Trophoblast cell (in vitro differentiated cells and primary cell): ENCODE data around the gene NUDT5.
"Not testable (repeated sequence)": the region's sequence is repeated elsewhere in the genome, so short reads cannot be mapped to it uniquely, and the experiment has no call there.

Experiments
- DNase-seq, 2 donors: peaks; one replicate each; pipeline ENCODE4 v3.0.0-alpha.2; 2016
- H2AFZ ChIP-seq: 2 replicates; pipeline ENCODE4 v1.6.1; 2013; ENCODE audit warnings: low read length, moderate library complexity, mild to moderate bottlenecking; ENCODE audit not compliant: insufficient read depth, poor library complexity
- H2AK5ac ChIP-seq: 2 replicates; pipeline ENCODE4 v1.6.1; 2013; ENCODE audit warnings: mild to moderate bottlenecking, low read length
- H2BK120ac ChIP-seq: 2 replicates; pipeline ENCODE4 v1.6.1; 2013; ENCODE audit warnings: low read length, mild to moderate bottlenecking, moderate library complexity; ENCODE audit not compliant: insufficient read depth, poor library complexity
- H2BK12ac ChIP-seq: 2 replicates; pipeline ENCODE4 v1.6.1; 2013; ENCODE audit warnings: mild to moderate bottlenecking, low read length, moderate library complexity
- H2BK5ac ChIP-seq: 2 replicates; pipeline ENCODE4 v1.6.1; 2013; ENCODE audit warnings: low read length, low read depth, moderate library complexity, mild to moderate bottlenecking; ENCODE audit not compliant: poor library complexity
- H3K14ac ChIP-seq: 2 replicates; pipeline ENCODE4 v1.6.1; 2013; ENCODE audit warnings: mild to moderate bottlenecking, low read length
- H3K18ac ChIP-seq: 2 replicates; pipeline ENCODE4 v1.6.1; 2013; ENCODE audit warnings: mild to moderate bottlenecking, low read length
- H3K23ac ChIP-seq: 2 replicates; pipeline ENCODE4 v1.6.1; 2013; ENCODE audit warnings: low read length
- H3K27ac ChIP-seq: 2 replicates; pipeline ENCODE4 v1.5.1; 2013; ENCODE audit warnings: low read depth, mild to moderate bottlenecking, inconsistent platforms, low read length, moderate library complexity
- H3K27me3 ChIP-seq: 2 replicates; pipeline ENCODE4 v1.6.1; 2013; ENCODE audit warnings: inconsistent platforms, mild to moderate bottlenecking, low read length, moderate library complexity; ENCODE audit not compliant: insufficient read depth
- H3K36me3 ChIP-seq, 2 experiments: 1 replicate in 1 of 2; 2 replicates in 1 of 2; pipeline ENCODE4 v1.6.1; 2013; ENCODE audit warnings: low read length in 2 of 2, mild to moderate bottlenecking in 2 of 2, moderate library complexity in 1 of 2; ENCODE audit not compliant: insufficient read depth in 2 of 2, control insufficient read depth in 1 of 2
- H3K4ac ChIP-seq: 2 replicates; pipeline ENCODE4 v1.6.1; 2013; ENCODE audit warnings: low read depth, mild to moderate bottlenecking, low read length, moderate library complexity
- H3K4me1 ChIP-seq, 2 experiments: 1 replicate in 1 of 2; 2 replicates in 1 of 2; pipeline ENCODE4 v1.6.1; 2013; ENCODE audit warnings: low read length in 2 of 2, mild to moderate bottlenecking in 2 of 2, moderate library complexity in 1 of 2; ENCODE audit not compliant: insufficient read depth in 2 of 2, control insufficient read depth in 1 of 2
- H3K4me2 ChIP-seq: 2 replicates; pipeline ENCODE4 v1.6.1; 2013; ENCODE audit warnings: inconsistent platforms, mild to moderate bottlenecking, low read length, moderate library complexity
- H3K4me3 ChIP-seq: 2 replicates; pipeline ENCODE4 v1.5.1; 2013; ENCODE audit warnings: mild to moderate bottlenecking, low read depth, low read length, inconsistent platforms
- H3K79me1 ChIP-seq: one replicate; pipeline ENCODE4 v1.6.1; 2013; ENCODE audit warnings: low read length
- H3K79me2 ChIP-seq: 2 replicates; pipeline ENCODE4 v1.6.1; 2013; ENCODE audit warnings: low read length, mild to moderate bottlenecking; ENCODE audit not compliant: control insufficient read depth, insufficient read depth, poor library complexity
- H3K9ac ChIP-seq: 2 replicates; pipeline ENCODE4 v1.6.1; 2013; ENCODE audit warnings: mild to moderate bottlenecking, low read length
- H3K9me3 ChIP-seq: 2 replicates; pipeline ENCODE4 v1.6.1; 2013; ENCODE audit warnings: low read depth, mild to moderate bottlenecking, control low read depth, inconsistent platforms, low read length; ENCODE audit not compliant: insufficient read depth
- H4K12ac ChIP-seq: 2 replicates; pipeline ENCODE4 v1.6.1; 2013; ENCODE audit warnings: low read depth, mild to moderate bottlenecking, low read length, moderate library complexity
- H4K8ac ChIP-seq: 2 replicates; pipeline ENCODE4 v1.6.1; 2013; ENCODE audit warnings: low read depth, mild to moderate bottlenecking, low read length, moderate library complexity
- H4K91ac ChIP-seq: one replicate; pipeline ENCODE4 v1.6.1; 2013; ENCODE audit warnings: low read depth, mild to moderate bottlenecking, low read length, moderate library complexity
- WGBS: extraction: QIAGEN DNeasy Blood & Tissue Kit; methylation state at CpG from one replicate; pipeline ENCODE4 v1.1.7; 2013; ENCODE audit warnings: missing lambda C conversion rate; ENCODE audit not compliant: insufficient read length, insufficient coverage; ENCODE audit errors: extremely low coverage; 5-methylcytosine and 5-hydroxymethylcytosine counted together

NUDT5 gene

GRCh38 chr10:12237265-12238220, 41.9 kb upstream of the NUDT5 start:
- H3K9ac ChIP-seq = no peak overlapping the region
- no peak overlapping the region for H2BK12ac ChIP-seq
- H3K14ac ChIP-seq = no peak overlapping the region
- no peak overlapping the region for H2BK120ac ChIP-seq
- peaks cover 21 to 26% of the 10 kb centered on the region in 2 experiments for H3K36me3 ChIP-seq
- no peak overlapping the region for H2AFZ ChIP-seq
- no peaks in the 10 kb centered on the region for H3K4me1 ChIP-seq
- H4K12ac ChIP-seq = no peak overlapping the region
- H4K8ac ChIP-seq = no peak overlapping the region
- H2AK5ac ChIP-seq = no peak overlapping the region
- H3K27me3 ChIP-seq = no peaks in the 10 kb centered on the region
- H3K79me1 ChIP-seq = no peaks in the 10 kb centered on the region
- H3K4me3 ChIP-seq = no peak overlapping the region
- H3K27ac ChIP-seq = no peak overlapping the region
- WGBS = 100% methylated on average over 2 of the region's 13 CpGs
- no peak overlapping the region for H2BK5ac ChIP-seq
- H4K91ac ChIP-seq = no peak overlapping the region
- H3K79me2 ChIP-seq = no peaks in the 10 kb centered on the region
- H3K18ac ChIP-seq = no peak overlapping the region
- H3K4me2 ChIP-seq = no peak overlapping the region
- no peaks in the 10 kb centered on the region for H3K9me3 ChIP-seq
- no peak overlapping the region for H3K23ac ChIP-seq
- H3K4ac ChIP-seq = no peak overlapping the region
- DNase-seq = no peak

DNA sequence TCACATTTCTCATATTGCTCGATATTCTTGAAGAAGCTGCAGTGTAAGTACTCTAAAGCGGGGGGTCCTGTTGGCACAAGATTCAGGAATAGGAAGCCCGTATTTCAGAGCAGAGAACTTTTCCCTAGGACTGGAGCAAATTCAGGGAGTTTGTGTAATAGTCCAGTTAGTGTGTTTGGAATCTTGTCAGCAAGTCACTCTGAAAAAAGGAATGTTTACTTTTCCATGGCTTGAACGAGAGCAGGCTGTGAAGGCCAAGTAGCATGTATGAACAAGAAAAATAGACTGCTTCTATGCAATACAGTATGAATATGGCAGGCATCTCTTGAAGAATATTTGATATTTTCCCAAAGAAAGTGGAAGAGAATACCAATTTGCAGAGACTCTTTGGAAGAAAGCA, 40.1 kb upstream of the NUDT5 start:
- Histone ChIP-seq H3K9ac (no peak overlapping the region), H2AK5ac (no peak overlapping the region), H2BK12ac (no peak overlapping the region), H3K23ac (no peak overlapping the region), H2BK5ac (no peak overlapping the region), H2AFZ (no peak overlapping the region), H2BK120ac (no peak overlapping the region), H3K36me3 (peaks cover 30 to 31% of the 10 kb centered on the region in 2 experiments), H3K27me3 (no peaks in the 10 kb centered on the region), H3K27ac (no peak overlapping the region), H3K4me1 (no peaks in the 10 kb centered on the region), H3K4ac (no peak overlapping the region), H4K8ac (no peak overlapping the region), H3K14ac (no peak overlapping the region), H3K79me2 (no peaks in the 10 kb centered on the region), H4K12ac (no peak overlapping the region), H3K79me1 (no peaks in the 10 kb centered on the region), H3K9me3 (no peaks in the 10 kb centered on the region), H3K4me3 (no peak overlapping the region), H3K18ac (no peak overlapping the region), H3K4me2 (no peak overlapping the region), H4K91ac (no peak overlapping the region)
- peak in 1 of 2 donors; percentile 65 for DNase-seq
- no CpG with 5 or more reads among the region's 4 CpGs for WGBS

- DNase-seq = peak; percentile 87 to 95
- H3K27me3 ChIP-seq = no peaks in the 10 kb centered on the region
- H3K4me1 ChIP-seq = no peaks in the 10 kb centered on the region
- H2AFZ ChIP-seq = no peak overlapping the region
- no peak overlapping the region for H3K23ac ChIP-seq
- H2BK120ac ChIP-seq = no peak overlapping the region
- H3K9ac ChIP-seq = no peak overlapping the region
- H4K91ac ChIP-seq = no peak overlapping the region
- no peak overlapping the region for H2BK5ac ChIP-seq
- no peak overlapping the region for H4K12ac ChIP-seq
- H3K27ac ChIP-seq = no peak overlapping the region
- H3K4ac ChIP-seq = no peak overlapping the region
- peaks cover 27 to 30% of the 10 kb centered on the region in 2 experiments for H3K36me3 ChIP-seq
- no CpG with 5 or more reads among the region's 3 CpGs for WGBS
- H3K79me1 ChIP-seq = no peaks in the 10 kb centered on the region
- H3K4me3 ChIP-seq = no peak overlapping the region
- no peaks in the 10 kb centered on the region for H3K9me3 ChIP-seq
- no peak overlapping the region for H2BK12ac ChIP-seq
- H3K4me2 ChIP-seq = no peak overlapping the region
- no peak overlapping the region for H4K8ac ChIP-seq
- H3K14ac ChIP-seq = no peak overlapping the region
- H3K18ac ChIP-seq = no peak overlapping the region
- H3K79me2 ChIP-seq = no peaks in the 10 kb centered on the region
- no peak overlapping the region for H2AK5ac ChIP-seq
Observed at GRCh38 chr10:12235116-12235694, 39.5 kb upstream of the NUDT5 start.

DNA sequence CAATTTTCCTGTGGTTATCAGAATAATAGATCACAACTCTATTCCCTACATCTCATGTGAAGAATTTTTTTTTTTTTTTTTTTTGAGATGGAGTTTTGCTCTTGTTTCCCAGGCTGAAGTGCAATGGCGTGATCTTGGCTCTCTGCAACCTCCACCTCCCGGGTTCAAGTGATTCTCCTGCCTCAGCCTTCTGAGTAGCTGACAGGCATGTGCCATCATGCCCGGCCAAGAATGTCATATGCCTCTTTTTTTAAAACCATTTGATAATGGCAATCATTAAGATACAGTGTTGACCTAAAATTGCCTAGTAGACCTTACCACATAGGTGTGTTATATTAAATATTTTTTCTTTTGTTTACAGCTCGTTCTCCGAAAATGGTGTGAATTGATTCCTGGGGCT, 39.0 kb upstream of the NUDT5 start:
- not testable (repeated sequence) for H3K14ac ChIP-seq, H3K4me3 ChIP-seq, H3K9me3 ChIP-seq, H3K23ac ChIP-seq, H4K12ac ChIP-seq, H3K4ac ChIP-seq, H3K4me2 ChIP-seq, H2BK120ac ChIP-seq, H2BK12ac ChIP-seq, H3K79me2 ChIP-seq, H3K9ac ChIP-seq, H3K79me1 ChIP-seq, H4K8ac ChIP-seq, H3K27ac ChIP-seq, H4K91ac ChIP-seq, H2AFZ ChIP-seq, DNase-seq, H3K18ac ChIP-seq, H2BK5ac ChIP-seq, H3K4me1 ChIP-seq, H2AK5ac ChIP-seq, H3K27me3 ChIP-seq
- peaks cover 27 to 28% of the 10 kb centered on the region in 2 experiments for H3K36me3 ChIP-seq
- no CpG with 5 or more reads among the region's 5 CpGs for WGBS
